NB4 (cell line): Measurements from ENCODE around the gene SCAMP4.
"Not testable (repeated sequence)": the region's sequence is repeated elsewhere in the genome, so short reads cannot be mapped to it uniquely, and the experiment has no call there.

Experiments used
- DNase-seq: peaks from one replicate; pipeline ENCODE4 v3.0.0; 2010; ENCODE audit warnings: low read depth
- H3K4me3 ChIP-seq: one replicate; pipeline ENCODE4 v1.5.1; 2011; ENCODE audit warnings: mild to moderate bottlenecking, low read depth, low read length, moderate library complexity
- CTCF ChIP-seq: IDR thresholded peaks from one replicate; pipeline ENCODE4 v1.5.1; 2012; ENCODE audit warnings: low read depth, low read length
- MAX ChIP-seq: IDR thresholded peaks from 2 replicates; pipeline ENCODE4 v1.6.1; 2011; ENCODE audit warnings: low read depth, low read length
- MYC ChIP-seq: IDR thresholded peaks from 2 replicates; pipeline ENCODE4 v1.6.1; 2011; ENCODE audit warnings: low read depth, low read length
- POLR2A ChIP-seq: IDR thresholded peaks from 2 replicates; pipeline ENCODE4 v1.6.1; 2011; ENCODE audit warnings: mild to moderate bottlenecking; ENCODE audit not compliant: insufficient read length; ENCODE audit errors: extremely low read depth

The SCAMP4 gene

GRCh38 chr19:1872807-1873523 lies 32.2 kb upstream of the SCAMP4 start:
- DNase-seq = no peak
- H3K4me3 ChIP-seq = no peak overlapping the region
- TF ChIP-seq MAX (no peak), CTCF (no peak), POLR2A (no peak), MYC (no peak)

GRCh38 chr19:1873524-1874473 lies 31.4 kb upstream of the SCAMP4 start:
- TF ChIP-seq MAX (no peak), CTCF (no peak), POLR2A (no peak), MYC (no peak)
- no peak for DNase-seq
- peak overlapping the region; percentile 81 for H3K4me3 ChIP-seq

GRCh38 chr19:1874554-1875185 lies 30.5 kb upstream of the SCAMP4 start:
- peak overlapping the region; percentile 81 for H3K4me3 ChIP-seq
- TF ChIP-seq CTCF (no peak), MYC (no peak), MAX (no peak), POLR2A (no peak)
- peak; percentile 44 for DNase-seq

- H3K4me3 ChIP-seq = peak overlapping the region; percentile 81
- DNase-seq = not testable (repeated sequence)
Measured at GRCh38 chr19:1875265-1875645, 29.9 kb upstream of the SCAMP4 start.

GRCh38 chr19:1875646-1876495 lies 29.3 kb upstream of the SCAMP4 start:
- TF ChIP-seq CTCF (no peak), MYC (peak; percentile 81), POLR2A (peak; percentile 64), MAX (peak; percentile 93)
- peak; percentile 90 for DNase-seq
- peak overlapping the region; percentile 81 for H3K4me3 ChIP-seq

DNA sequence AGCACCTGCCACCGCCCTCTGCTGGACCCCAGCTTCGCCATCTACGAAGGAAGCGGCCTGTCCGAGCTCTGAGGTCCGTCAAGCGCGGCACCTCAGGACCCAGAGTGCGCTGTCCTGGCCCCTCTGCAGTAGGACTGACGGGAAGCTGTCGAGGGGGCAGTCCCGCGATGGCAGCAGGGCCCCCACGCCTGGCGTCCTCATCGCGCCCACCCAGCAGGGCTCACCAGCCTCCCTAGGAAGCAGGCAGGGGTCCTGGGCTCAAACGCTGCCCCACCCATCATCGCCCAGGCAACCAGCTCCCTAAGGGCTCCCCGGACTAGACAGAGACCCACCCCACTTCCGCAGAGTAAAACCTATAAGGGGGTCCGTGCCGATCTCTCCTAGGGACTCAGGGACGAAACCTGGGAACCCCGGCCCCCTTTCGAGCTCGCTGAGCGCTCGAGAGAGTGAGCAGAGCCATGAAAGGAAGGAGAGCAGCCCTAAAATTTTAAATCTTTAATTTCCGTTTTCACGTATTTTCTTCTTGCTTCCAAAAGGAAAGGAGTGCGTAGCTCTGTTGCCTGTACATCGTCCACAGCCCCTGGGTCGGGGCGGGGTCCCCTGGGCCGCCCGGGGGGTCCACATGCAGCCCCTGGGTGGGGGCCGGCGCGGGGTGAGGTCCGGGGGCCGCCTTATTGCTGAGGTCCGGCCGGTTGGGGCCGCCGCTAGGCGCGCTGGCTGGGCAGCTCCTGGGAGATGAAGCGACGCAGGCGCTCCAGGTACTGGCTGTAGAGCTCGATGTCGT lies 28.5 kb upstream of the SCAMP4 start:
- H3K4me3 ChIP-seq = peak overlapping the region; percentile 21
- DNase-seq = not testable (repeated sequence)

DNA sequence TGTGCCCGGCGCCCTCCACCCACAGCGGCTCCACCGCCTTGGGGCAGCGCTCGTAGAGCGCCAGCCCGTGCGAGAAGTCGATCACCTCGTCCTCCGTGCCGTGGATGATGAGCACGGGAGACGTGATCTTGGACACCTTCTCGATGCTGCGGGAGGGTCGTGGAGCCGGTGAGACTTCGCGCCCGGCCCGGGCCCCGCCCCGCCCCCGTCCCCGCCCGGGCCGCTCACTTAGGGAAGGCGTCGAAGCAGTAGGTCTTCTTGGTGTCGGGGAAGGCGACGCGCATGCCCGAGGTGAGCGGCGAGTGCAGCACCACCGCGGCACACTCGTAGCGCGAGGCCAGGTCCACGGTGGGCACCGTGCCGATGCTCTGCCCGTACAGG lies 27.9 kb upstream of the SCAMP4 start:
- H3K4me3 ChIP-seq = not testable (repeated sequence)

GRCh38 chr19:1878583-1878982 lies 26.6 kb upstream of the SCAMP4 start:
- H3K4me3 ChIP-seq, DNase-seq: not testable (repeated sequence)

More for the DNA sequence above, 27.9 kb upstream of the SCAMP4 start:
- DNase-seq = not testable (repeated sequence)

- not testable (repeated sequence) for DNase-seq
Measured at GRCh38 chr19:1879982-1880381, 25.2 kb upstream of the SCAMP4 start.

More at GRCh38 chr19:1879982-1880381, 25.2 kb upstream of the SCAMP4 start:
- H3K4me3 ChIP-seq = not testable (repeated sequence)
